NCI-H446 (cell line): ENCODE results near the gene MAP7.
"Not testable (repeated sequence)": the region's sequence is repeated elsewhere in the genome, so short reads cannot be mapped to it uniquely, and the experiment has no call there.

Experiments
- DNase-seq, 2 experiments: peaks; one replicate each; lab custom pipeline; 2025; lab: John Stamatoyannopoulos, UW

Gene MAP7

DNA sequence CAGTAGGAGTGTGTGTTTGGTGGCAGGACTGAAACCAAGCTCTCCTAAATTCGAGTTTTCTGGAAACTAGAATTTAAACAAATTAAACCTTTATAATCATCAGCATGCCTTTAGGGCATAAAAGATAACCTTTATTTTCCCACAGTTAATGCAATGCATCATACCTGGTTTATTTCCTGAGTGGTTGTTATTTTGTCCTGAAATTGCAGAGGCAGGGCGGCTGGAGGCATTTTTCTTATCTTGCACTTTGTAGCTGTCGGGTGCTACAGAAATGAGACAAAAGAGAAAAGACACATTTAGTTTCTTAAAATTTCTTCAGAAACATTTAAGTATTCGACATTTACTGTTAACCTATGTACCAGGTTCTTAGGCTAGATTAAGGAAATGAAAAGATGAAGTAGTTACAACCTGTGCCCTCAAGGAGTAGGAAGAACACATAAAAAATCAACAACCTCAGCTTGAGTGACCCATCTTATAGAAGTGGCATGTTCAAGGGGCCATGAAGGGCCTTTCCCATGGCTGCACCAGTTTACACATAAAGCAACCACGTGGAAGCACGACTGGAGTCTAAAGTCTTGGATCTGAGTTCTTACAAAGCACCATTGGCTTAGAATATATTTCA, 128.6 kb downstream of the MAP7 start:
- no peak for DNase-seq

- DNase-seq, result no peak
Observed at GRCh38 chr6:136420853-136421252, 129.4 kb downstream of the MAP7 start.

- DNase-seq, result no peak
Observed at GRCh38 chr6:136415351-136416007, 134.7 kb downstream of the MAP7 start.

DNA sequence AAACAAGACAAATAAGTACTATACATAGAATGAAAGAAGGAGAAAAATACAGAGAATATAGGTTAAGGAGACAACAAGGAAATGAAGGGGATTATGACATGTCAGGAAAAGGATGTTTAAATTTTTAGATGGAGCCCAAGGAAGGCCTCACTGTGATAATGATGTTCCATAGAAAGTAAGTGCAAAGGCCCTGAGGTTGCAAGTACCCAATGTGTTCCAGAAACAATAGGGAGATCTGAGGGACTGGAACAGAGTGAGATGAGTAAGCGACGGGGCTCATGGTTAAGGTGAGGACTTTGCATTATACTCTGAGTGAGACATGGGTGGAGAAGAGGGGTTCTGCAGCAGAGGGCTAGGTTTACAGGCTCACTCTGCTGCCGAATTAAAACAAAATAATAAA, 137.8 kb downstream of the MAP7 start:
- DNase-seq, result no peak

GRCh38 chr6:136411453-136412354, 138.5 kb downstream of the MAP7 start:
- DNase-seq, result no peak

DNA sequence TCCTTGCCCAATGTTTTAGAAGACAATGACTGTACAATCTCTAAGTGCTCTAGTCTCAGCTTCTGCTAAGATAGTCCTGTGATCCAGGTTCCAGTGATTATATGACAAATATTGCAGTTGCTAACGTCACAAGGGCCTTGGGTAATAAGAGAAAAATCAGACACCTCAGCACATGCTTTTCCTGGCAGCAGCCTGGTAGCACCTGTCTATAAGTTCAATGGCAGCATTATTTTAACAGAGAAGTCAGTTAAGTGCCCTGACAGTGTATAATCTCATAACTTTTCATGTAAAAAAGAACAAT, 139.2 kb downstream of the MAP7 start:
- no peak for DNase-seq

DNA sequence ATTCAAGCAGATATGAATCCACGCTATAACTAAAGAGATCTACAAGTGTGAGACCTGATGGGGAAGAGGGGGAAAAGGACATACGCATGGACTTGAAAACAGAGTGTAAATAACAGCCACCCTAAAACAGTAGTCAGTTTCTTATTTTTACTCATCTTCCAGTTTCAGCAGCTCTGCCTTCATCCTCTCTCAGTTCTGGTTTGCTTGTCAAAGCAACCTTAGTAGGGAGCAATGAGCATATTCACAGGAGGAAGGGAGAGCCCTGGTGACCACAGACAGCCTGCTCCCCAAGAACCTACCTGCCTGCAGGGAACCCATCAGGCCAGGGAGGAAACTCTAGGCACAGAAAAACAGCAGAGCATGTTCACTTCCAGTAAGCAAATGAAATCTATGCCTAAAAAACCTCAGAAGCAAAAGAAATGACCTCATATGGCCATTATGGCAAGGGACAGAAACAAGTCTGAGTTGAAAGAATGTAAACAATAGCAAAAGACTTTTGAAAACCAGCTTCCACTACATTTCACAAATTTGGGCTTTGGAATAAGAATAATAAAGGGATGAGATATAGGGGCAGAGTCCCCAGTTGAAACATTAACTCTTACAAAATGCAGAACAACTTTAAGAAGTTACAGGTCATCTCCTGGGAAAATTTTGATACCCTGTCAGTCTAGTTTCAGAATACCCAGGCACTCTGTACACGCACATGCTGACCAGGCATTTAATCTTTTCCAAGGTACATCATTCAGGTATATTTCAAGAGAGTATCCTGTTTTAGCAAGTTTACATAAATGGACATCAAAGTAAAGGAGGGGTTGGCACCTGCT, 139.8 kb downstream of the MAP7 start:
- DNase-seq, result no peak

DNA sequence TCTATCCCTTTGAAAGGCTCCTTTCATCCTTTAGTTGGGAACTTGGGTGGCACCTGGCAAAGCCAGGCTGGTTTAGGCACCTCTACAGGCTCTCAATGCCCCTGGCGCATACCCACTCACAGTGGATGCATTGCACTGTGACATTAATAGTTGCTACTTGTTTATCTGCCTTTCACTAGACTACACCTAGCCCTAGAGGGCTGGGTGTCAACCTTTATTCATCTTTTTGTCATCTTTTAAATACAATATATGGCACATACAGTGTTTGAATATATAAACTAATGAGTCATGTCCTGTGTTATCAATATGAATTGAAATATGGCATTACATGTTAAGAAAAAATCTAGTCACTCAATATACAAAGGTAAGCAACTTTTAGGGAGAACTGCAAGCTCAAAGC, 140.6 kb downstream of the MAP7 start:
- no peak for DNase-seq

DNA sequence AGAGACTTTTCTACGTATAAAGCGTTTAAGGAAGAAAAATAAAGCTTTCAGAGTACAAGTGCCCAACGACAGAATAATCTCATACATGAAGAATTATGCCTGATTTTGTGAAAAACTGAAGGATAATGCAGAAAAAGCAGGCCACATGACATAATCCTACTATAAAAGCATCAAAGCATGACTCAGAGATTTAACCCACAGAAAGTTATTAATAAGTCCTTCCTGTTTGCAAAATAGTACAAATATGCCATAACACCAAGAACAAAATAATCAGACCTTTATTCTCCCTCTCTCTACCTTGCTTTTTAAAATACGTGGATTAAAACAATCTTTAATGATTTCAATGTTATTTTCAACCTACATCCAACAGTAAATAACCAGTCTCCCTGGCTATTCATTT, 142.0 kb downstream of the MAP7 start:
- no peak for DNase-seq

GRCh38 chr6:136405420-136406029, 144.7 kb downstream of the MAP7 start:
- DNase-seq, result no peak

DNA sequence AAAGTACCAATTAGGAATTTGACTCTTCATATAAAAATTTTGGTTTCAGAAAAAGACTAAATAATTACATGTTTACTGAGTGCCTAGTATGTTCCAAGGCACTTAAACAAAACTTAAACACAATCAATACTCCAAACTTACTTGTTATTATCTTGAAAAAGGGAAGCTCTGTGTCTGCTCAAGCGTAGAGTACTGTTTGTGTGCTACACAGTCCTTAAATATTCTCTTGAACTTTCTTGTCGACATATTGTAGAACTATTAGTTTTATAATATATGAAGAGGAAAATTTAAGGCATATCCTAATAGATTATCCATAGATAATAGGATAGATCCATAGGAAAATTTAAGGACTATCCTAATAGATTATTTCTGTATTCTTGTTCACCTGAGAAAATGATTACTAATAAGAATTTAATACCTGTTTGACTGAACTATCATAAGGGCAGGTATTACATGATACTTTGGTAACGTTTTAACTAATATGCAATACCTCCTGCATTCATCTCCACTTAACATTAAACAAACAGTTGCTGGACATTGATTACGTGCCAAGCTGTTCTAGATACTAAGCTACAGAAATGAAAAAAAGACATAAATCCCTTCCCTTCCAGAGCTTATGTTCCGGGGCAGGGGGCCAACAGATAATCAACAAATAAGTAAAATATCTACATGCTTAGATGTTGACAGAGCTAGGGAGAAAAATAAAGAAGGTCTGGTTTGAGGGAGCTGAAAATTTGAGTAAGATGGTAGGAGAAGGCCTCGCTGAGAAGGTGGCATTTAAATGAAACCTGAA, 145.4 kb downstream of the MAP7 start:
- no peak for DNase-seq

GRCh38 chr6:136404007-136404406, 146.2 kb downstream of the MAP7 start:
- DNase-seq, result no peak

GRCh38 chr6:136403110-136403980, 146.9 kb downstream of the MAP7 start:
- DNase-seq, result no peak

DNA sequence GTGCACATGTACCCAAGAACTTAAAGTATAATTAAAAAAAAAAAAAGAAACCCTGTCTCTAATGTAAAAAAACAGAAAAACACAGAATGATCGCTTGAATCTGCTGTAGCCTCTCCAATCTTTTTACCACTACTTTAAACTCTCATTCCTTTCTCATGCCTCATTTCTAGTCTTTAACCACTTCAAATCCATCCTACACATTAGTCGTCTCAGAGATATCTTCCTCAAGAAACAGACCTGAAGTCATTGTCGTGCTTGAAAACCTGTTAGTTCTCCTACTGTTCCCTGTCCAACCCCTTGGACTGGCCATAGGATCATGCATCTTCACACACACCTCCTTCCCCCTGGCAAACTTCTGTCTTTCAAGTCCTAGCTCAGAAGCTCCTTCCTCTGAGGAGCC, 148.5 kb downstream of the MAP7 start:
- no peak for DNase-seq

- DNase-seq, result not testable (repeated sequence)
Observed at GRCh38 chr6:136401236-136401635, 149.0 kb downstream of the MAP7 start.

GRCh38 chr6:136398453-136398852, 151.8 kb downstream of the MAP7 start:
- DNase-seq, result no peak

DNA sequence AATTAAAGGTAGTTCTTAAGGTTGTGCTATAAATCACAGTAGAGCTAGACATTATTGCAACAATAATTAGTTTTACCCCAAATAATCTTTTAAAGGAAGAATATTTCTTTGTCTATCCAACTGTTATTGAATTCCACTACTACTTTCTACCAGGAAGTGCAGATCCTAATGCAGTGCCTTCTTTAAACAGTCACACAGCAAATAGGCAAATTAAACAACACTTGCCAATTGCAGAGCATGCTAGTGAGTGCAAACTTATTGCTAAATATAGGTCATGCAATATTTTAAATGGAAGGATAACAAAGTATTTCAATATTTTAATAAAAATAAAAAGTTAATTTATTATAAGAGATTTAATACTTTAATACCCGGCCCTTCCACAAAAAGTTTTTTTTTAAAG, 153.3 kb downstream of the MAP7 start:
- DNase-seq, result no peak

DNA sequence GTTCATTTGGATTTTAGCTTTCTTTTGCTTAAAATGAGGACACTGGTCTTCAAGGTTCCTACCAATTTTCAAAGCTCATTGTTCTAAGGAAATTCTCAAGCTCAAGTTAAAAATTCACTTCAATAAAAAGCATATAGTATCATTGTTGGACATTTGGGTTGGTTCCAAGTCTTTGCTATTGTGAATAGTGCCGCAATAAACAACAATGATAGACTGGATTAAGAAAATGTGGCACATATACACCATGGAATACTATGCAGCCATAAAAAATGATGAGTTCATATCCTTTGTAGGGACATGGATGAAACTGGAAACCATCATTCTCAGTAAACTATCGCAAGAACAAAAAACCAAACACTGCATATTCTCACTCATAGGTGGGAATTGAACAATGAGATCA, 159.3 kb downstream of the MAP7 start:
- not testable (repeated sequence) for DNase-seq

DNA sequence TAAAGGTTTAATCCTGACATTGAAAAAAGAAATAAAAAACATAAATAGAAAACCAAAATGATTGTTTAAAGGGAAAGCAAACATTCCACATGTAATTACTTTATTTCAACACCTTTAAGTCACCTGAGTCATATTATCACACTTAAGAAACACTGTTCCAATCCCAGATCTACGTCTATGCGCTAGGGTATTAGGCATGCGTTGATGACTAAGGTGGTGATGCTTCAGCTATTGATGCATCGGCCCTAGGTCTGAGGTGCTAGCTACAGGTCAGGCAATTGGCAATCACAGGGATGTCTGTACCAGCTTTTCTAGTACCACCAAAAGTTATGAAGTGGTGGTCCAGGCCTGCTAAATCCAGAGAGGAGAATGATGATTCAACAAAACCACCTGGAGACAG, 162.9 kb downstream of the MAP7 start:
- no peak for DNase-seq
